Measurements from ENCODE around the gene BSG.
"Not testable (repeated sequence)": the region's sequence is repeated elsewhere in the genome, so short reads cannot be mapped to it uniquely, and the experiment has no call there.

Gene BSG

GRCh38 chr19:594265-594870 lies 22.0 kb downstream of the BSG start:
- DNase-seq (ENCODE audit: low spot score in 2 of 2) (no peak), ATAC-seq (ENCODE audit: low read depth) (no peak)
- H3K9me3 Mint-ChIP-seq: no peaks in the 10 kb centered on the region
- H3K4me3 Mint-ChIP-seq: no peak overlapping the region
- H3K36me3 Mint-ChIP-seq: no peaks in the 10 kb centered on the region
- peaks cover 4% of the 10 kb centered on the region for H3K27me3 Mint-ChIP-seq
- H3K27ac Mint-ChIP-seq: no peak overlapping the region
- H3K4me1 Mint-ChIP-seq: no peaks in the 10 kb centered on the region

GRCh38 chr19:595326-596262 lies 23.2 kb downstream of the BSG start:
- Mint-ChIP-seq H3K4me1 (no peaks in the 10 kb centered on the region), H3K36me3 (no peaks in the 10 kb centered on the region), H3K27me3 (peaks cover 4% of the 10 kb centered on the region), H3K27ac (no peak overlapping the region), H3K9me3 (no peaks in the 10 kb centered on the region), H3K4me3 (no peak overlapping the region)
- DNase-seq (ENCODE audit: low spot score in 2 of 2): no peak
- no peak for ATAC-seq (ENCODE audit: low read depth)

- no peak overlapping the region for H3K4me3 Mint-ChIP-seq
These were observed 23.9 kb downstream of the BSG start for GRCh38 chr19:596263-596655.

GRCh38 chr19:597406-598315 lies 25.3 kb downstream of the BSG start:
- Mint-ChIP-seq H3K4me1 (peaks cover 2% of the 10 kb centered on the region), H3K36me3 (peaks cover 4% of the 10 kb centered on the region), H3K4me3 (no peak overlapping the region), H3K27ac (no peak overlapping the region), H3K9me3 (peaks cover 4% of the 10 kb centered on the region), H3K27me3 (peaks cover 4% of the 10 kb centered on the region)
- ATAC-seq (ENCODE audit: low read depth) (no peak), DNase-seq (ENCODE audit: low spot score in 2 of 2) (no peak)

More at GRCh38 chr19:596263-596655, 23.9 kb downstream of the BSG start:
- Mint-ChIP-seq H3K27me3 (peaks cover 1% of the 10 kb centered on the region), H3K36me3 (no peaks in the 10 kb centered on the region), H3K27ac (no peak overlapping the region), H3K4me1 (no peaks in the 10 kb centered on the region), H3K9me3 (no peaks in the 10 kb centered on the region)
- DNase-seq (ENCODE audit: low spot score in 2 of 2): no peak
- ATAC-seq (ENCODE audit: low read depth): no peak

- peaks cover 4% of the 10 kb centered on the region for H3K36me3 Mint-ChIP-seq
- peaks cover 2% of the 10 kb centered on the region for H3K4me1 Mint-ChIP-seq
- H3K27me3 Mint-ChIP-seq: peaks cover 4% of the 10 kb centered on the region
- DNase-seq (ENCODE audit: low spot score in 2 of 2) (no peak), ATAC-seq (ENCODE audit: low read depth) (no peak)
- no peak overlapping the region for H3K27ac Mint-ChIP-seq
- no peak overlapping the region for H3K4me3 Mint-ChIP-seq
- peaks cover 4% of the 10 kb centered on the region for H3K9me3 Mint-ChIP-seq
These were observed 28.9 kb downstream of the BSG start for GRCh38 chr19:601310-601709.

- Mint-ChIP-seq H3K27ac (no peak overlapping the region), H3K9me3 (peaks cover 4% of the 10 kb centered on the region), H3K27me3 (peaks cover 4% of the 10 kb centered on the region), H3K36me3 (peaks cover 4% of the 10 kb centered on the region), H3K4me1 (peaks cover 2% of the 10 kb centered on the region), H3K4me3 (no peak overlapping the region)
- ATAC-seq (ENCODE audit: low read depth): no peak
- no peak for DNase-seq (ENCODE audit: low spot score in 2 of 2)
These were observed 29.4 kb downstream of the BSG start for GRCh38 chr19:601790-602189.

- Mint-ChIP-seq H3K4me3 (no peak overlapping the region), H3K27ac (no peak overlapping the region), H3K27me3 (peaks cover 4% of the 10 kb centered on the region), H3K9me3 (peaks cover 4% of the 10 kb centered on the region), H3K36me3 (peaks cover 4% of the 10 kb centered on the region), H3K4me1 (peaks cover 2% of the 10 kb centered on the region)
- ATAC-seq (ENCODE audit: low read depth) (no peak), DNase-seq (ENCODE audit: low spot score in 2 of 2) (no peak)
These were observed 30.2 kb downstream of the BSG start for GRCh38 chr19:602391-603301.

GRCh38 chr19:603302-603639 lies 30.9 kb downstream of the BSG start:
- not testable (repeated sequence) for ATAC-seq (ENCODE audit: low read depth); H3K36me3 Mint-ChIP-seq; H3K9me3 Mint-ChIP-seq; H3K4me3 Mint-ChIP-seq; H3K27ac Mint-ChIP-seq; DNase-seq (ENCODE audit: low spot score in 2 of 2); H3K4me1 Mint-ChIP-seq; H3K27me3 Mint-ChIP-seq

GRCh38 chr19:603779-604178 lies 31.4 kb downstream of the BSG start:
- DNase-seq (ENCODE audit: low spot score in 2 of 2); H3K27me3 Mint-ChIP-seq; H3K36me3 Mint-ChIP-seq; H3K4me1 Mint-ChIP-seq; H3K27ac Mint-ChIP-seq; H3K4me3 Mint-ChIP-seq; H3K9me3 Mint-ChIP-seq: not testable (repeated sequence)
- peak; percentile 55 for ATAC-seq (ENCODE audit: low read depth)

- Mint-ChIP-seq H3K27ac (no peak overlapping the region), H3K27me3 (peaks cover 4% of the 10 kb centered on the region), H3K36me3 (peaks cover 4% of the 10 kb centered on the region), H3K4me3 (no peak overlapping the region), H3K9me3 (peaks cover 4% of the 10 kb centered on the region), H3K4me1 (peaks cover 2% of the 10 kb centered on the region)
- ATAC-seq (ENCODE audit: low read depth) (peak; percentile 79), DNase-seq (ENCODE audit: low spot score in 2 of 2) (no peak)
These were observed 32.0 kb downstream of the BSG start for GRCh38 chr19:604355-604754.

GRCh38 chr19:605061-605971 lies 32.9 kb downstream of the BSG start:
- H3K4me3 Mint-ChIP-seq, H3K36me3 Mint-ChIP-seq, H3K9me3 Mint-ChIP-seq: not testable (repeated sequence)

GRCh38 chr19:607301-608154 lies 35.1 kb downstream of the BSG start:
- DNase-seq (ENCODE audit: low spot score in 2 of 2) (no peak), ATAC-seq (ENCODE audit: low read depth) (no peak)
- Mint-ChIP-seq H3K27ac (no peak overlapping the region), H3K9me3 (peaks cover under 1% of the 10 kb centered on the region), H3K4me3 (no peak overlapping the region), H3K36me3 (peaks cover under 1% of the 10 kb centered on the region), H3K27me3 (peaks cover under 1% of the 10 kb centered on the region), H3K4me1 (peaks cover 11% of the 10 kb centered on the region)

More at GRCh38 chr19:605061-605971, 32.9 kb downstream of the BSG start:
- not testable (repeated sequence) for ATAC-seq (ENCODE audit: low read depth); H3K27ac Mint-ChIP-seq; H3K4me1 Mint-ChIP-seq; H3K27me3 Mint-ChIP-seq; DNase-seq (ENCODE audit: low spot score in 2 of 2)

Data from memory B cell (primary cell).